Measurements from ENCODE around the gene BABAM2. TPM values are rescaled to one million over a fixed set of nuclear protein-coding genes. Genes with fewer than 3 reads are reported as not detected.

Gene BABAM2
- total RNA-seq, 2 experiments from 2014 or later = 66.8 to 68.4 TPM

GRCh38 chr2:28320009-28320365 lies 429.5 kb downstream of the BABAM2 start:
- TF ChIP-seq, protein P1, sequence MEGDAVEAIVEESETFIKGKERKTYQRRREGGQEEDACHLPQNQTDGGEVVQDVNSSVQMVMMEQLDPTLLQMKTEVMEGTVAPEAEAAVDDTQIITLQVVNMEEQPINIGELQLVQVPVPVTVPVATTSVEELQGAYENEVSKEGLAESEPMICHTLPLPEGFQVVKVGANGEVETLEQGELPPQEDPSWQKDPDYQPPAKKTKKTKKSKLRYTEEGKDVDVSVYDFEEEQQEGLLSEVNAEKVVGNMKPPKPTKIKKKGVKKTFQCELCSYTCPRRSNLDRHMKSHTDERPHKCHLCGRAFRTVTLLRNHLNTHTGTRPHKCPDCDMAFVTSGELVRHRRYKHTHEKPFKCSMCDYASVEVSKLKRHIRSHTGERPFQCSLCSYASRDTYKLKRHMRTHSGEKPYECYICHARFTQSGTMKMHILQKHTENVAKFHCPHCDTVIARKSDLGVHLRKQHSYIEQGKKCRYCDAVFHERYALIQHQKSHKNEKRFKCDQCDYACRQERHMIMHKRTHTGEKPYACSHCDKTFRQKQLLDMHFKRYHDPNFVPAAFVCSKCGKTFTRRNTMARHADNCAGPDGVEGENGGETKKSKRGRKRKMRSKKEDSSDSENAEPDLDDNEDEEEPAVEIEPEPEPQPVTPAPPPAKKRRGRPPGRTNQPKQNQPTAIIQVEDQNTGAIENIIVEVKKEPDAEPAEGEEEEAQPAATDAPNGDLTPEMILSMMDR (IDR thresholded peaks at IDR 0.05) = no peak

GRCh38 chr2:28320371-28320770 lies 429.8 kb downstream of the BABAM2 start:
- ChIA-PET CTCF (interaction anchor here (1.2 kb wide), 1 partner anchor 616 kb away, joined by 3 read pairs; no protein-coding TSS in a partner anchor), POLR2A (no interaction called here)
- intact Hi-C loops (cut with micrococcal nuclease) = no loop called here
- DNase-seq = no peak
- ATAC-seq = no peak
- no peak overlapping the region for H3K27ac Mint-ChIP-seq
- no peak overlapping the region for H3K4me3 Mint-ChIP-seq
- no peaks in the 10 kb centered on the region for H3K36me3 Mint-ChIP-seq (ENCODE audit: low read depth)
- TF ChIP-seq, protein P1 (IDR thresholded peaks at IDR 0.05) = no peak
- H3K9me3 Mint-ChIP-seq = no peaks in the 10 kb centered on the region
- H3K4me1 Mint-ChIP-seq (ENCODE audit: low read depth) = peaks cover 3% of the 10 kb centered on the region
- H3K27me3 Mint-ChIP-seq = no peaks in the 10 kb centered on the region

More at GRCh38 chr2:28320009-28320365, 429.5 kb downstream of the BABAM2 start:
- Mint-ChIP-seq H3K36me3 (ENCODE audit: low read depth) (no peaks in the 10 kb centered on the region), H3K4me1 (ENCODE audit: low read depth) (no peaks in the 10 kb centered on the region), H3K27ac (no peak overlapping the region), H3K4me3 (no peak overlapping the region), H3K27me3 (no peaks in the 10 kb centered on the region), H3K9me3 (no peaks in the 10 kb centered on the region)
- POLR2A ChIA-PET = no interaction called here
- ATAC-seq (no peak), DNase-seq (no peak)
- intact Hi-C loops (cut with micrococcal nuclease) = no loop called here
- CTCF ChIA-PET = interaction anchor here (1.2 kb wide), 1 partner anchor 616 kb away, joined by 3 read pairs; no protein-coding TSS in a partner anchor

- ChIA-PET CTCF (no interaction called here), POLR2A (no interaction called here)
- H3K27me3 Mint-ChIP-seq = no peaks in the 10 kb centered on the region
- intact Hi-C loops (cut with micrococcal nuclease) = no loop called here
- peaks cover 14% of the 10 kb centered on the region for H3K4me1 Mint-ChIP-seq (ENCODE audit: low read depth)
- no peaks in the 10 kb centered on the region for H3K36me3 Mint-ChIP-seq (ENCODE audit: low read depth)
- no peak overlapping the region for H3K27ac Mint-ChIP-seq
- TF ChIP-seq, protein P1 (IDR thresholded peaks at IDR 0.05) = no peak
- no peak for DNase-seq
- ATAC-seq = no peak
- no peak overlapping the region for H3K4me3 Mint-ChIP-seq
- H3K9me3 Mint-ChIP-seq = no peaks in the 10 kb centered on the region
These were observed 430.9 kb downstream of the BABAM2 start for GRCh38 chr2:28321426-28321825.

GRCh38 chr2:28322051-28322450 lies 431.5 kb downstream of the BABAM2 start:
- H3K4me3 Mint-ChIP-seq = no peak overlapping the region
- no peaks in the 10 kb centered on the region for H3K9me3 Mint-ChIP-seq
- no peak overlapping the region for H3K27ac Mint-ChIP-seq
- H3K4me1 Mint-ChIP-seq (ENCODE audit: low read depth) = peaks cover 18% of the 10 kb centered on the region
- ChIA-PET POLR2A (no interaction called here), CTCF (no interaction called here)
- intact Hi-C loops (cut with micrococcal nuclease) = no loop called here
- H3K27me3 Mint-ChIP-seq = no peaks in the 10 kb centered on the region
- ATAC-seq (no peak), DNase-seq (no peak)
- TF ChIP-seq, protein P1 (IDR thresholded peaks at IDR 0.05) = no peak
- H3K36me3 Mint-ChIP-seq (ENCODE audit: low read depth) = no peaks in the 10 kb centered on the region

DNA sequence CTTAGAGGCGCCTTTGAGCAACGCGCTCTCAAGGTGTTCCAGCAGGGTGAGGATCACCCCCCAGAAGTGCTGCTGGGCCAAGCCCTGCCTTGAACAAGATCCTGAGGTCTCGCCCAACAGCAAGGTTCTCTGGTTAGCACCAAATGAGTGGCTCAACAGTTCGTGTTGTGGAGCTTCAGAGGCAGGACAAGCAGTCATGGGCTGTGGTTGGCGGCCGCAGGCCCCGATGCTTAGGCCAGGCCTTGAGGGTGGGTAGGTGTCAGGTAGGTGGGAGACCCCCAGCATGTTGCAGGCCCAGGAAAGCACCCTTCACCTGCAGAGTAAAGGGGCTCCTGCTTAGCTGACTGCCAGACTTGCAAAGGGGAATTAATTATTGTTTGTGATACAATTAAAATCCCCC lies 431.9 kb downstream of the BABAM2 start:
- H3K4me1 Mint-ChIP-seq (ENCODE audit: low read depth) = peaks cover 18% of the 10 kb centered on the region
- H3K4me3 Mint-ChIP-seq = no peak overlapping the region
- TF ChIP-seq, protein P1 (IDR thresholded peaks at IDR 0.05) = no peak
- H3K9me3 Mint-ChIP-seq = no peaks in the 10 kb centered on the region
- no peak for ATAC-seq
- no peak for DNase-seq
- intact Hi-C loops (cut with micrococcal nuclease) = no loop called here
- no peak overlapping the region for H3K27ac Mint-ChIP-seq
- POLR2A ChIA-PET = no interaction called here
- CTCF ChIA-PET = no interaction called here
- no peaks in the 10 kb centered on the region for H3K27me3 Mint-ChIP-seq
- peaks cover under 1% of the 10 kb centered on the region for H3K36me3 Mint-ChIP-seq (ENCODE audit: low read depth)
